Gastroesophageal sphincter (tissue), 4 donors: ENCODE measurements around the gene ALDOC. TPM values are rescaled to one million over a fixed set of nuclear protein-coding genes. Genes with fewer than 3 reads are reported as not detected.

Experiments used
- ATAC-seq: fragments of 150-250 bp; one replicate; pipeline ENCODE4 v1.9.1; 2016; ENCODE audit warnings: mild to moderate bottlenecking, moderate library complexity
- H3K27ac ChIP-seq, 4 donors: fragments of 200-600 bp; sonication (generic) in 3 of 4; 1 replicate in 3 of 4; 2 replicates in 1 of 4; pipeline ENCODE4 v1.5.1; 2016 to 2019
- H3K27me3 ChIP-seq: fragments of 200-600 bp; sonication (generic); one replicate; pipeline ENCODE4 v1.5.1; 2019
- H3K36me3 ChIP-seq, 2 donors: fragments of 200-600 bp; sonication (generic); one replicate each; pipeline ENCODE4 v1.5.1; 2019; ENCODE audit warnings: control low read depth in 1 of 2
- H3K4me1 ChIP-seq, 3 donors: fragments of 200-600 bp; sonication (generic); 1 replicate in 2 of 3; 2 replicates in 1 of 3; pipeline ENCODE4 v1.5.1; 2016 to 2019; ENCODE audit warnings: control low read depth in 2 of 3
- H3K4me3 ChIP-seq, 2 donors: fragments of 200-600 bp; sonication (generic); one replicate each; pipeline ENCODE4 v1.5.1; 2019; ENCODE audit warnings: mild to moderate bottlenecking in 1 of 2, moderate library complexity in 1 of 2
- H3K9me3 ChIP-seq, 3 donors: fragments of 200-600 bp; sonication (generic); one replicate each; pipeline ENCODE4 v1.5.1; 2017 to 2019; ENCODE audit warnings: control low read depth in 2 of 3
- EP300 ChIP-seq: sonication (generic); formaldehyde crosslinking; IDR thresholded peaks from one replicate; pipeline ENCODE4 v1.6.1; 2017; ENCODE audit warnings: antibody characterized with exemption, mild to moderate bottlenecking
- POLR2A ChIP-seq, 2 donors: fragments of 450-650 bp; IDR thresholded peaks; one replicate each; pipeline ENCODE4 v1.6.1; 2017; ENCODE audit warnings: antibody characterized with exemption in 2 of 2, mild to moderate bottlenecking in 2 of 2, moderate library complexity in 1 of 2
- POLR2AphosphoS5 ChIP-seq: sonication (generic); formaldehyde crosslinking; IDR thresholded peaks from one replicate; pipeline ENCODE4 v1.6.1; 2017; ENCODE audit warnings: antibody characterized with exemption
- WGBS, 2 donors: methylation state at CpG; one replicate each; pipeline ENCODE4 v1.1.5; 2018; ENCODE audit warnings: low coverage in 1 of 2; 5-methylcytosine and 5-hydroxymethylcytosine counted together
- total RNA-seq, 4 donors: library from RNA; depleted of rRNA; stranded (reverse); fragments of >200 nt; gene quantifications; one replicate each; pipeline ENCODE4 v1.1.0, GENCODE V29; 2016
- TF ChIP-seq, protein P1 (sequence below), 4 experiments: fragments of 200-600 bp in 2 of 4; fragments of 450-650 bp in 2 of 4; sonication (generic) in 1 of 4; IDR thresholded peaks; one replicate each; pipeline ENCODE4 v1.5.1; 2017 to 2019; ENCODE audit warnings: antibody characterized with exemption in 4 of 4, mild to moderate bottlenecking in 2 of 4, moderate library complexity in 2 of 4

Gene ALDOC
- total RNA-seq, 4 donors from 2014 or later, result 29.1 to 46.5 (median 37.7) TPM

DNA sequence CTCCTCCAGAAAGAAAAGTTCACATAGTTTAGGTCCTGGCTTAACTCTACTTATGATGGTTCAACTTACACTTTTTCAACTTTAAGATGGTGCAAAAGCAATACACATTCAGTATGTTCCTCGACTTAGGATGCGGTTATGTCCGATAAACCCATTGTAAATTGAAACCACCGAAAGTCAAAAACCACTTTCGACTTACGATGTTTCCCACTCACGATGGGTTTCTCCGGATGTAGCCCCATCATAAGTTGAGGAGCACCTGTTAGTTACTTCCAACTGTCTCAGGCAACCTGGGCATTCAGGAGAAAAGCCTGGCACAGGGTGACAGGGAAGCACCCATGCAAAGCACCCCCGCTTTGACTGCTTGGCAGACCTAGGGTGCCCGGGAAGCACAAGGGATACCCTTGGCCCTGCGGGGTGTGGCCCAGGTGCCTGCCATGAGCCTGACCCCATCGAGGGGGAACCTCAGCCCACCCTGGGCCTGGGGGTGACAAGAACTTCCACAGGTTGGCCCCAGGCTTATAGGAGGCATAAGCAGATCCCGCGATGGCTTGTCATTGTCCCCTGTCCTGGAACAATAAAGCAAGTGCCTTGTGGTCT lies 38.3 kb downstream of the ALDOC start:
- Histone ChIP-seq H3K36me3 (no peaks in the 10 kb centered on the region), H3K9me3 (no peaks in the 10 kb centered on the region), H3K27me3 (peaks cover under 1% of the 10 kb centered on the region), H3K4me3 (no peak overlapping the region), H3K27ac (no peak overlapping the region), H3K4me1 (no peaks in the 10 kb centered on the region)
- TF ChIP-seq, protein P1, sequence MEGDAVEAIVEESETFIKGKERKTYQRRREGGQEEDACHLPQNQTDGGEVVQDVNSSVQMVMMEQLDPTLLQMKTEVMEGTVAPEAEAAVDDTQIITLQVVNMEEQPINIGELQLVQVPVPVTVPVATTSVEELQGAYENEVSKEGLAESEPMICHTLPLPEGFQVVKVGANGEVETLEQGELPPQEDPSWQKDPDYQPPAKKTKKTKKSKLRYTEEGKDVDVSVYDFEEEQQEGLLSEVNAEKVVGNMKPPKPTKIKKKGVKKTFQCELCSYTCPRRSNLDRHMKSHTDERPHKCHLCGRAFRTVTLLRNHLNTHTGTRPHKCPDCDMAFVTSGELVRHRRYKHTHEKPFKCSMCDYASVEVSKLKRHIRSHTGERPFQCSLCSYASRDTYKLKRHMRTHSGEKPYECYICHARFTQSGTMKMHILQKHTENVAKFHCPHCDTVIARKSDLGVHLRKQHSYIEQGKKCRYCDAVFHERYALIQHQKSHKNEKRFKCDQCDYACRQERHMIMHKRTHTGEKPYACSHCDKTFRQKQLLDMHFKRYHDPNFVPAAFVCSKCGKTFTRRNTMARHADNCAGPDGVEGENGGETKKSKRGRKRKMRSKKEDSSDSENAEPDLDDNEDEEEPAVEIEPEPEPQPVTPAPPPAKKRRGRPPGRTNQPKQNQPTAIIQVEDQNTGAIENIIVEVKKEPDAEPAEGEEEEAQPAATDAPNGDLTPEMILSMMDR (IDR thresholded peaks at IDR 0.05), result no peak
- TF ChIP-seq EP300 (no peak), POLR2A (IDR thresholded peaks at IDR 0.05) (no peak), POLR2AphosphoS5 (no peak)
- no peak for ATAC-seq
- 77 to 86% methylated on average over 10 to 11 of the region's 14 CpGs for WGBS, 2 donors

DNA sequence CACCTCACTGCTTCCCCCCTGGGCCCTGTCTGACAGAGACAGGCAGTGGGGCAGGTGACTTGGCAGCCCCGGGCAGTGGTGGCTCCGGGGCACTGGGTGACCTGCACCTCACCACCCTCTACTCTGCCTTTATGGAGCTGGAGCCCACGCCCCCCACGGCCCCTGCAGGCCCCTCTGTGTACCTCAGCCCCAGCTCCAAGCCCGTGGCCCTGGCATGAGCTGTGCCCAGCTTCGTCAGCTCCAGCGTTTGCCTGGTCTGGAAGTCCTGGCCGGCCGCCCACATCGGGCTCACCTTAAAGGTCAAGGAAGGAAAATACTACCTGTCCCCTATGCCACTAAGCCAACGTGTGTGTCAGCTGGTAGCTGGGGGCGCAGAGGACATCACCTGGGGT lies 39.5 kb downstream of the ALDOC start:
- H3K27ac ChIP-seq, result no peak overlapping the region
- no peaks in the 10 kb centered on the region for H3K36me3 ChIP-seq
- H3K27me3 ChIP-seq, result peaks cover 12% of the 10 kb centered on the region
- 86% methylated on average over 1 of the region's 12 CpGs; no CpG with 5 or more reads in 1 of the 2 donors for WGBS, 2 donors
- H3K4me3 ChIP-seq, result no peak overlapping the region
- ATAC-seq, result no peak
- no peaks in the 10 kb centered on the region for H3K9me3 ChIP-seq
- H3K4me1 ChIP-seq, result no peaks in the 10 kb centered on the region
- TF ChIP-seq EP300 (no peak), POLR2A (IDR thresholded peaks at IDR 0.05) (no peak), POLR2AphosphoS5 (no peak)
- TF ChIP-seq, protein P1 (IDR thresholded peaks at IDR 0.05), result no peak

DNA sequence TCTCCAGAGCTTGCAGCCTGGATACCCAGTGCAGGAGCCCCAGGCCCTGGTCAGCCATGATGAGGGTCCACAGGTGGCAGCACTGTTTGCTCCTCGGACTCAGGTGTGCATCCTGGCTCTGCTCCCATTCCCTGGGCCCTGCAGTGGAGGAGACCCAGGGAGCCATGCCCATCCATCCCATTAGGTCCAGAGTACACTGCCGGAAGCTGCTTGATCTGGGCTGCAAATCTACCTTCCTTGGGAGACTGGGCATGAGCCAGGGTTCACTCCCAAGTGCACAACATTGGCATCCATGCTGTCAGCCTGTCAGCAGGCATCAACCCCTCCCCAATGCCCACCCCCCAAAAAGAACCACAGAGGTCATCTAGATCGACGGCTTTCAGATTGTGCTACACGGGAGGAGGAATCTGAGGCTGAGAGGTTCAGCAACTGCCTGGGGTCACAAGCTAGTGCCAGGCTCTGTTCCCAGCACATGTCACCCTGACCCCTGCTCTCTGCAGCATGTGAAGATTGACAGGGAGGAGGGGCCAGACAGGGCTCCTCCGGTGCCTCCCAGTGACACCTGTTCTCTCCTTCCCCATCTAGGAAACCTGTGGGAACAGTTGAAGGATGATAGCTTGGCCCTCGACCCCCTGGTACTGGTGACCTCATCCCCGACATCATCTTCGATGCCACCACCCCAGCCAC lies 40.0 kb downstream of the ALDOC start:
- H3K36me3 ChIP-seq, result no peaks in the 10 kb centered on the region
- H3K4me3 ChIP-seq, result no peak overlapping the region
- H3K4me1 ChIP-seq, result no peaks in the 10 kb centered on the region
- H3K9me3 ChIP-seq, result no peaks in the 10 kb centered on the region
- ATAC-seq, result no peak
- TF ChIP-seq, protein P1 (IDR thresholded peaks at IDR 0.05), result no peak
- TF ChIP-seq EP300, result no peak
- no peak for TF ChIP-seq POLR2A (IDR thresholded peaks at IDR 0.05)
- no peak overlapping the region for H3K27ac ChIP-seq
- 71 to 73% methylated on average over 3 of the region's 9 CpGs for WGBS, 2 donors
- H3K27me3 ChIP-seq, result peaks cover 17% of the 10 kb centered on the region

DNA sequence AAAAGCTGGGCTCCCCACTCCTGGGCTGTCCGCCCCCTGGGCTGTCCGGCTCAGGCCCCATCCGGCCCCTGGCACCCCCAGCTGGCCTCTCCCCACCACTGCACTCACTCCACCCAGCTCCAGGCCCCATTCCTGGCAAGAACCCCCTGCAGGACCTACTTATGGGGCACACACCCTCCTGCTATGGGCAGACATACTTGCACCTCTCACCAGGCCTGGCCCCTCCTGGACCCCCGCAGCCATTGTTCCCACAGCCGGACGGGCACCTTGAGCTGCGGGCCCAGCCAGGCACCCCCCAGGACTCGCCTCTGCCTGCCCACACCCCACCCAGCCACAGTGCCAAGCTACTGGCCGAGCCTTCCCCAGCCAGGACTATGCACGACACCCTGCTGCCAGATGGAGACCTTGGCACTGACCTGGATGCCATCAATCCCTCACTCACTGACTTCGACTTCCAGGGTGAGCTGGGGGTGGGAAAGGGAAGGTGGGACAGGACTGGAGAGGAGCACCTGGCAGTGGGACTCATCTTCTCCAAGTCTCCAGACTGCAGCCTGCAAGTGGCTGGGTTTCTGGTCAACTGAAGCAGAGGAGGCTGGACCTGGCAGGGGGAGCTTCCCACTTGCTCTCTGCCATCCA lies 41.8 kb downstream of the ALDOC start:
- Histone ChIP-seq H3K9me3 (no peaks in the 10 kb centered on the region), H3K4me1 (no peaks in the 10 kb centered on the region), H3K27ac (no peak overlapping the region), H3K4me3 (no peak overlapping the region), H3K27me3 (peaks cover 27% of the 10 kb centered on the region), H3K36me3 (no peaks in the 10 kb centered on the region)
- 81 to 100% methylated on average over 1 to 6 of the region's 11 CpGs for WGBS, 2 donors
- ATAC-seq, result no peak
- TF ChIP-seq, protein P1 (IDR thresholded peaks at IDR 0.05), result no peak
- no peak for TF ChIP-seq POLR2A (IDR thresholded peaks at IDR 0.05)
- no peak for TF ChIP-seq EP300
- TF ChIP-seq POLR2AphosphoS5, result no peak
